Measurements from ENCODE around the gene EXTL2.

GRCh38 chr1:100902365-100902764 is 7.7 kb upstream of the EXTL2 start:
- TF ChIP-seq POLR2A (IDR thresholded peaks at IDR 0.05) (no peak), CTCF (IDR thresholded peaks at IDR 0.05) (no peak), POLR2AphosphoS5 (IDR thresholded peaks at IDR 0.05) (no peak)
